Hepatic stellate cell (primary cell): ENCODE data around the gene KCNQ5.
A peak's percentile ranks its signal among the peaks of the same experiment; 100 is the strongest.

Source experiments
- DNase-seq: peaks from one replicate; pipeline ENCODE4 v3.0.0; 2011; ENCODE audit warnings: low spot score

The KCNQ5 gene

DNA sequence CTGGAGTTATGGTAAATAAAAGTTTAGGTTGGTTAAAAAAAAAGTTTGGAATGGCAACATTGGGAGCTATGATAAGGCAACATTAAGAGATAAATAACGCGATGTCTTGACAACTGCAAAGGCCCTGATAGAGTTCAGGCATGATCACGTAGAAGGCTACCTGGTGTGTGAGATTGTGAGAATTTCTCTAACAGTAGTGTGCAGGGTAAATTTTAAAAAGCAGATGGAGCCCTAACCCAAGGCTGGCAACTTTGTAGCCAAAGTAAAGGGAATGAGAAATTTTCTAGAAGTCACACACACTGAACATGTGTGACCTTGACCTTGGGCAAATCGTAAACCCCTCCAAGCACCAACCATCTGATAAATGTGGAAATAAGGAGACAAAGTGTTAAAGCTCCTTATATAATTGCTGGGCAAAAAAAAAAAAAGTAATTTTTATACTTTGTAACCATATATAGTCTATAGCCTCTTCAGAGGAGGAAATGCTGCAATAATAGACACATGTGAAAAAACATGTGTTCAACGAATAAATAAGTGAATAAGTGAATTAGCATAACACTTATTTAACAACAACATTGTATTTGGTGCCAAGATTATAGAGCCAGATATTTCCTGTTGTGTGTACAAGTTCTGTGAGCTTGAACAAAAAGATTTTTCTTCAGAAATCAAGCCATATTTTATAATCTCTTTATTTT, 18.2 kb downstream of the KCNQ5 start:
- no peak for DNase-seq

DNA sequence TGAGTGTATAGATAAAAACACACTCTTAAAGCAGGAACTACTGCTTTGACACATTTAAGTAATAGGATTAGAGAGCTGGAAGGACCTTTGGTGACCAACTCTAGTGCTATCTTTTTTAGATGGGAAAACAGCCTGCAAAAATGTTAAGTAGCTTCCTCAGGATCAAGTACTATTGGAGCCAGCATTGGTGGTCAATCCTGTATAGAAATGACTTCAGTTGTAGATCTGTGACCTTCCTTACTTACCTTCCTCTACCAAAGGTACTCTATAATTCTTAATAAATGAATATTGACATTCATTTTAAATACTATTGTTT, 18.7 kb downstream of the KCNQ5 start:
- no peak for DNase-seq

DNA sequence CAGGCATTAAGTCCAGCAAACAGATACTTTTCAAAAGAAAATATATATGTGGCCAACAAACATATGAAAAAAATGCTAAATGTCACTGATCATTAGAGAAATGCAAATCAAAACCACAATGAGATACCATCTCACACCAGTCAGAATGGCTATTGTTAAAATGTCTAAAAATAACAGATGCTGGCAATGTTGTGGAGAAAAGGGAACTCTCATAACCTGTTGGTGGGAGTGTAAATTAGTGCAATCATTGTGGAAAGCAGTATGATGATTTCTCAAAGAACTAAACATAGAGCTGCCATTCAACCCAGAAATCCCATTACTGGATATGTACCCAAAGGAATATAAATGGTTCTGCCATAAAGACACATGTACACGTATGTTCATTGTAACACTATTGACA, 20.6 kb downstream of the KCNQ5 start:
- no peak for DNase-seq

DNA sequence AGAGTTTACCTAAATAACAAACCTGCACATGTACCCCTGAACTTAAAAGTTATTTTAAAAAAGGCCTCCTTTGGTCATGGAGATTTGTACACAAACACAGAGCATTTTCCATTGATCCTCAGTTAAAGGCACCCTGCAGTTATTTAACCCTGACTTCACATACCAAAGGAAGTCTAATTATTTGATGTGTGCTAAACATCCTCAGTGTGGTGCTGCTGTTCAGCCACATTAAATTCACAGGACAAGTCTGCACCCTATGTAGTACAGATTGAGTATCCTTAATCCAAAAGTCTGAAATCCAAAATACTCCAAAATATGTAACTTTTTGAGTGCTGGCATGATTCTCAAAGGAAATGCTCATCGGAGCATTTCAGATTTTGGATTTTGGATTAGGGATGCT, 21.4 kb downstream of the KCNQ5 start:
- no peak for DNase-seq

DNA sequence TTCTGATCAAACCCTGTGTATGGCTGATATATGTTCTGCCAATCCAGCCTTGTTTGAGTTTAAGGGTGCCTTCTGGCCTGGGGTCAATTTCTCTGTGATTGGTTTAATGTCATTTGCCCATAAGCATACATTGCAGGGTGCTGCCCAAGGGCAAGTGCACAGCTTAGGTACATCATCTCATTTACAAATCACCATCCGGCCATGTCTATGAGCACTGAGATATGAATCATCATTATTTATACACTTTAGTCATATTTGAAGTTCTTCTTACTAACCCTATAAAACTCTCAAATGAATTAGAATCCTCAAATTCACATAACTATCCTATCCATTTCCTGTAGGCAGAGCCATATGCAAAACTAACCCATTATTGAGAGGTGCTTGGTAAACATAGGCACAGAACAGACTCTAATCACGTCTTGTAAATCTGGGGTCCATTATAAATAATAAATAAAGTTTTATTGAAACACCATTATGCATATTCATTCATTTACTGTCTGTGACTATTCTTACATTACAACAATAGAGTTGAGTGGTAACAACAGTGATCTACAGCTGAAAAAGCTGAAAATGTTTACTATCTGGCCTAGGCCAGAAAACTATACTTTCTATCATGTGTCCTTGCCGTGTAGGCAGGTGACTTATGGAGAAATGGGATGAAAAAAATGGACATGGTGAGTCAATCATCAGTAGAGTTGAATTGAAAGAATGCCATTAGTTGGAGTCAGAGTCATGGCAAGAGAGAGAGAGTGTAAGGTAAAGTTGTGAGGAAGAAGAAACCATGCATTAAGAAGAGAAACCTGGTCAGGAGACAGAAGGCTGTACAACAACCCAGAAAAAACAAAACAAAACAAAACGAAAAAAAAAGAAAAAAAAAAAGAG, 25.0 kb downstream of the KCNQ5 start:
- DNase-seq = no peak

DNA sequence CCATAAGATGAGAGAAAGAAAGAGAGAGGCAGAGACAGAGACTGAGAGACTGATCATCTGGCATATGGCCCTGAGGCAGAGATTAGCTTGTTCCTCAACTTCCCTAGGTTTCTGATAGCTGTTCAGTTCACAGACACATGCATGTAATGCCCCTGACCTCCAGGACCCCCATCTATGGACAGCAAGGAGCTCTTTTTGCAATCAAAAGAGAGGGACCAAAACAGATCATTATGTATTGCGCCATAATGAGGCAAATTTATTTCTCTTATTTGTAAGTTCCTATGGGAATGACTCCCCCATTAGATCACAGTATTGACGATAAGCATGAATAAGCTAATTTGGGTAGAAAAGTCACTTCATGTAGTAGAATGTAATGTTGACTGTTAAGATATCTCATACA, 25.6 kb downstream of the KCNQ5 start:
- no peak for DNase-seq

DNA sequence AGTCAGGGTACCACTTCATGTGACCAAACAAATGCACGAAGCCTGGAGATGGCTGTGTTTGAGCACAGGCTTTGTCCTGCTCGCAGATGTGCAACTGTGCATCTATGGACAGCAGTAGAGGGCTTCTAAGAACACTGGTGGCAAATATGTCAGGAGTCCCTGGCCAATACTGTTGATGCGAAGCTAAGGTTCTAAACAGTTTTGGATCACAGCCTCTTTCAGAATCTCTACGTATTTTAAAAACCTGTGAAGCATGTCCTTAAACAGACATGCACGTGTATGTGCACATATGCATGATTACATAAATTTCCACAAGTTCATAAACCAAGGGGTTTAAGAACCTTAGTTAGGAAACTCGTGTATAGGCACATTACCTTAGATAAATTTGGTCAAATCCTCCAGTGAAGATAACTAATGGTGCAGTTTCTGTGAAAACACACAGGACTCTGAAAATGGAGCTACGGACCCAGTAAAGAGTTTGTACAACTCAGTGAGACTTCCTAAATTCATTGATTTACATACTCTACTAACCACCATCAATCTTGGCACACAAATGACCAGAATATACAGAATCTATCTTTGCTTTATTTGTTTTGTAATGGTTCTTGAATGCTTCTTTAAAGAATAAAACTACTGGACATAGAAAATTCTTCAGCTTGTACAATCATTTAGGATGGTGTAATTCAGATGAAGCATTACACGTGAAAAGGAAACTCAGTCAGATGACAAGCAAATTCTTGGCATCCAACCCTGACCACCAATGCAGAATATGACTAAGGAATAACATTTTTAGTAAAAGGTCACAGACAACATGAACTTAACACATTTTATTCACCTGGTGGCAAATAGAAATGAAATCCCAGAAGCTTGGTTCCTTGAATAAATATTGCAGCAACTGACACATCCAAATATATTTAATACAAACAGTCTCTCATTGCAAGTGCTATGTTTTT, 27.4 kb downstream of the KCNQ5 start:
- DNase-seq = peak; percentile 5

DNA sequence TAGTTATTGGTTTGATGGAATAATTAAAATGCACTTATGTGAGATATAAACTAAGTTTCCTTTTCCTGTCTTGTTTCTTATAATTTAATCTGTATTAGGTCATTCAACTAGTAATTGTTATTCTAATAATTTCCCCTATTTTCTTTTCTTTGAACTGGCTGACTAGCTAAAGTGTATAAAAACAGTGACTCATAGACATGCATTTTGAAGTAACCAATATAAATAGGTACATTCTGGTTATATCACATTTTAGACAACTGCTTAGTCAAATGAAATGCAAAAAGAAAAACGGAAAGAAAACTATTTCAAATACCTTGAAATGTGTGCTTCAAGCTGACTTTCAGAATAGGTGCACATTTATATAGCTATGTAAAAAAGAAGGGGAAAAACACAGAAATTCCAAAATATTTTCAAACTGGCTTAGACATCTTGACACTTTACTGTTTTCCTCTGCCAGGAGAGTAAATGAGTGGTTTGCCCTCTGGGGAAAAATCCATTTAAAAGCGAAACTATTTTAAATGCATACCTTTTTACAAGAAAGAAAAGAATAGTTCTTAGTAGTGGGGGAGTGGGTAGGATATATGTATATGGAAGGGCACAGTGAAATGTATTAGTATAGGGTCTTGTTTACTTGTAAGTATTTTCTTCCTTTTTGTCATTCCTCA, 28.3 kb downstream of the KCNQ5 start:
- DNase-seq = no peak

DNA sequence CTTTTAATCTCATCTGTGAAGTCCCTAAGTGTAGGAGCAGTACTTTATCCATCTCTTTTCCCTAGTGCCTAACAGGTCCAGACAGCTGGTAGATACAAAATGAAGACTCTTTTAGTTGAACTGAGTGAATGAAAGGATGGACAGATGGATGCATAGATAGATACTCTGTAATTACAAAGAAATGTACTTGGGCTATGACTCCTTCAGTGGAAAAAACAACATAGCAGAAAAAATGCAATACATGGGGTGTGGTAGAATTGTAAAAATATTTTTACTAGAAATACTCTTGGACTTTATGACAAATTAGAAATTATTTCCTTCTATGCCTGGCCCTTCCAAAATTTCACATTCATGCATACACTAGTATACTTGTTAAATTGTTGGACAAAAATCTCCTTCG, 29.3 kb downstream of the KCNQ5 start:
- no peak for DNase-seq

DNA sequence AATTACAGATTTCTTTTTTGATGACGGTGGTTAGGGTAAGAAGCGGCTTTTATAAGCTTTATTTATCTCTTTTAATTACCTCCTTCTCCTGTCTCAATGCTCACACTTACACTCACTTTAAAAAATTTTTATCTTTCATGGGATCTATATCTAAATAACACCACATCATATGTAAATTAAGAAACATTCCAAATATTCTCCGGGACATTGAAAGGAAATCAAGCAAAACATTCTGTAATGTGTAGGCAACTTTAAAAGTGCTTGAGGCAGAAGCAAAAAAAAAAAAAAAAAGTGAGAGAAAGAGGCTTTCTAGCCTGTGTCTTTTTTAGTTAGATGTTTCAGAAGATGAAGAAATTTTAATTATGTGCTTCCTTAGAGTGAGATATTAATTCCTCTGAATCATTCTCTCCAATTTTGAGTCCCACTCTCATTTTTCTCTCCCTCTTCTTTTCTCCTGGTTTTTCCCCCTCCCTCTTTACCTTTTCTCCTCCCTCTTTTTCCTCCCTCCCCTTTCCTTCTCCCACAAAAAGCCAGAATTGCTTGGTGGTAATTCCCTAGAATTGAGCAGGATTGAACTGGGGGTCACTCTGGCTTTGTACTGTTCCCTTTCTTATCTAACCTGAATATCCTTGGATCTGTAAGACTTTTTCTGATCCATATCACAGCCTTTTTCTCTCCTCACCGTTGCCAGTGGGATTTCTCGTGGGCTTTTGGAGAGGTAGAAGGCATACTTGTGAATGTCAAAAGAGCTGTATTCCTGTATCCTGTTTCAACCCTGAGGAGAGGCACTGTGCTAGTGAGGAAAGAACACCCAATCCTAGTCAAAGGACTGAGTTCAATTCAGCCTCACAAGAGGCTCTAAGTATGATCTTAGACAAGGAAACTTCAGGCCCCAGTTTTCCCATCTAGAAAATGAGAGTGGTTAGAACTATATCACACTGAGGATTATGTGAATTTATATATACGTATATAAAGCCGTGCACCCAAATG, 30.4 kb downstream of the KCNQ5 start:
- DNase-seq = no peak

DNA sequence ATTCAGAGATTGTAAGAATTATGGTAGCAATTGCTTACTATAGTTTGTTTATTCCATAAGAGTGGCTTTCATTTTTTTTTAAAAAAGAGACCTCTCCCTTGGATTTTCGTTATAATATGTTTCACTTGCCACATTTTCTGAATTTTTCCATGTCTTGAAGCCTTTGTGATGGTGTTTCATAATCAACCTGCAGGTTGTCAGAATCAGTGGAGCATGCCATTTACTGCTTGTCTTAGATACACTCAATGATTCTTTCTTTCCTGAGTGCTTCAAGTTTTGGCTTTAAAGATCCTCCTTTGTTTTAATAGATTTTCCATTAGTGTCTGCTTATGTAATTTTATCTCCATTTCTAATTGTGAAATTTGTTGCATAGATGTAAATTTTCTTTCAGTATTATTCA, 31.2 kb downstream of the KCNQ5 start:
- DNase-seq = no peak

DNA sequence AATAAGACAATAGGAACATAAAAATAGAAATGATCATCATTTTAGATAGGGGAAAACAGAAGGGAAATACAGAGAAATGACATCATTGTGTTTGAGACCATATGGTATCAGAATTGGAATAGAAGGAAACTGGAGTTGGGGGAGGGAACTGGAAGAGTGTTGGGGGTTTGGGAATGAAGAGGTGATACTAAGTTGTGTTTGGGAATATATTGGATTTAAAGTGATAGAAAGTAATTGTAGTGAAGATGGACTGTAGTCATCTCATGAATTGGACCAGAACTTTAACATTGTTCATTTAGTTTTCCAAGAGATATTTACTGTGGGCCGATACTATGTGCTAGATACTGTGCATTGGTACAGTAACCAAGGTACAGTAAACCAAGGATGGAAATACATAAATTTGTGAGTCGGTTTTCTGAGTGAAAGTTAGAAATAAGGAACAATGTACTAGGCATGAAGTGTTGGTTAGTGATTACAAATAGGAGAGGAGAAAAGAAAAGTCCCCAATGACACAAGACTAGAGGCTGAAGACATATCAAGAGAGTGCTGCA, 32.3 kb downstream of the KCNQ5 start:
- no peak for DNase-seq

DNA sequence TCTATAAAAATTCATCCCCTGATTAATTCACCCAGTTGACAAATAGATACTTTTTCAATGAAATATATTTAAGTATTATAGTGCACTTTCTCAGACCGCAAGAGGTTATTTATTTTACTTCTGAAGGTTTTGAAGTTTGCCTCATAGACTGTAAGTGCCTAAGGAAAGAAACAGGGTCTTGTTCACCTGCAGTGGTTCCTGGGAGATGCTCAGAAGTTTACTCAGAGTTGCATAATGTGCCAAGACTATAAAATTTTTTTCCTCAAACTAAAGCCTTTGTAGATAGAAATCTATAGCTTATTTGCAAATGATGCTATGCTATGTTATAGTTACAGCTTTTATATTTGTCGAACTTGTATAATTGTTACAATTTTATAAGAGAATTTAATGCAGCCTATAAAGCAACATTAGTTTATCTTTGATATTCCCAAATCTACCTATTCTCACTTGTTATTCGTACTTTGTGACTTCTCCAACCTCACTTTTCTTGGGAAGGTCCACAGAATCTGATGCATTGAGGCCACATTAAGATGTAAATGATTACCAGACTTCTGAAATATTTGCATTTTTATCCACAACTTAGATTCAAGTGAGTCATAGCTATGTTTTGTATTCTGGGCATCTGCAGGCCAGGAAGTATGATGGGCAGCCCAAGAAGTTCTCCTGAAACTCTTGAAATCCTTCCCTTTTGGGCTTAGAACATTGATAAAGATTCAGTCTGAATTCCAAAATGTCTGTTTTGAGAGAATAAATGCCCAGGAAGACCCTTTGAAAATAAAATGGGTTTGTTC, 35.7 kb downstream of the KCNQ5 start:
- DNase-seq = peak; percentile 8

DNA sequence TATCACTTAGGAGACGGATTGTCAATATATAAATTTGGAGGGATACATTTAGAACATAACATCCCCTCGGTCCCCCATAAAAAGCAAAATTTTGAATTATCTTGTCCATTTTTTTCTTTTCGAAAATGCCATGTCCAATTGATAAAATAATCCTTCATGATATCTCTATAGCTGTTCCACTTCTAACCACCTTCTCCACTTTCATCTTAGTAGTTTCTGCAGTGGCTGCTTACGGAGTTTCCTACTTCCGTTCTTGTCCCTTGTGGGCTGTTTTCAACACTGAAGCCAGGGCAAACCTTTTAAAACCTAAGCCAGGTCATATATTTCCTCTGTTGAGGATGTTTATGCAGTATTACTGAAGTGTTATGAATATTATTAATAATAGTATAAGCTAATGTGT, 37.9 kb downstream of the KCNQ5 start:
- DNase-seq = no peak

DNA sequence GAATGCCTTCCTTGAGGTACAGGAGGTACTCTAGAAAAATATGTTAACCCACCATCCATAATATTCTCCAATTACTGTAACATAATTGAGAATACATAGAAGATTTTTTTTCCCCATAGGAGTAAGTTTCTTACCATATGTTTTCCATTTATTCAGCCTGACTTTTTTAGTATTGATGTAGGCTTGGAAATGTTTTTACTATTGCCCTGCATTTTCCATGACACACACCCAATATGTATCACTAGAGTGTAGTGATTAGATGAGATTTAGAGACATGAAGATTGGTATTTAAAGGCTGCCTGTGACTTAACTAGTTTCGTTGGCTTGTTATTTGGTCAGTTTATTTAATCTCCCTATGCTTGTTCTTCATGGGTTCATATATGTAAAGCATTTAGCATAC, 39.5 kb downstream of the KCNQ5 start:
- DNase-seq = no peak

DNA sequence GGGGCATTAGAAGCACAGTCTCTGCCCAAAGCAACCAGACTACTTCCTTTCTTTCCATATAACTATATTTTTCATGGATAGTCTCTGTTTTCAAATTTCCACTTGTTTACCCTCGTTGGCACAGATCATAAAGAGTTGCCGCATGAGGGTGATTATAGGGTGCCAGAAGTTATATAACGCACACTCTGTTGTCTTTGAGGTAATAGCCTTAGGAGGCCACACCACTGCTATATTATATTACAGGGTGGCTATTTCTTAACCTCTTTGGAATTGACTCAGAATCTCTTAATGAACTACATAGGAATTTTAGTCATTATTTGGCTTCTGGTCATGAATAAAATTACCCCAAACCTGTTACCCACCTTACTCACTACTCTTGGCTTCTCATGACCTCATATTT, 43.7 kb downstream of the KCNQ5 start:
- no peak for DNase-seq

DNA sequence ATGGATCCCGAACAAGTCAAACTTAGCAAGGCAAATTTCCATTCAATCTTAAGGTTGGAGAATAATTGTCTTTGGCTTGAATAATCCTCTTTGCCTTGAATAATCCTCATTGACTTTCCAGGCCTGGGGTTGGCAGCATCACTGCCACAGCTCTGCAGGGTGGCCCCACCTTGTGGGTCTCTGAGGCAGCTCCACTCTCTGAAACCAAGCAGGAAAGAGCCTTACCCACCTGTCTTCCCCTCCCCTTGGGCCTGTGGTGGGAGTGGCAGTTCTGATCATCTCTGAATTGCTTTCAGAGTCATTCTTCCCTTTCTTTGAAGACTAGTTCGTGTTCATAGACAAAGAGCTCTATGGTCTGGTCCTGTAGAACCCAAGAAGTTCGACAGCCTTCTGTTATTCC, 47.5 kb downstream of the KCNQ5 start:
- no peak for DNase-seq

DNA sequence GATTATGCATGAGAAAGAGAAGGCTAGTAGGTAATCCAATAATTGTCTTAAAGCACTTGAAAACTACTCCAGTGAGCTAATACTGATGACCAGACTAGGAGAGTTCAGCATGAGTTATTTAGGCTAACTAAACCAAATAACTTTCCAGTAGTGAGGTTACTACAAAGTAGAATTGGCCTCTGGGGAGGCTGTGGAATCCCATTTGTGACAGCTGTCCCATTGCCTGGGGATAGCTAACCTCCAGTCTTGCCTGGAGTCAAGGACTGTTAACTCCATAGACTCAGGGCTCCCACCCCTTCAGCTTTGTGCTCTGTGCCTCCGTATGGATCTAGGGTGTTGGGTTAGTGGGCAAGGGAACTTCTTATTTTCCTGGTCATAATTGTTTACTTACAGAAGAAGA, 51.0 kb downstream of the KCNQ5 start:
- DNase-seq = no peak

DNA sequence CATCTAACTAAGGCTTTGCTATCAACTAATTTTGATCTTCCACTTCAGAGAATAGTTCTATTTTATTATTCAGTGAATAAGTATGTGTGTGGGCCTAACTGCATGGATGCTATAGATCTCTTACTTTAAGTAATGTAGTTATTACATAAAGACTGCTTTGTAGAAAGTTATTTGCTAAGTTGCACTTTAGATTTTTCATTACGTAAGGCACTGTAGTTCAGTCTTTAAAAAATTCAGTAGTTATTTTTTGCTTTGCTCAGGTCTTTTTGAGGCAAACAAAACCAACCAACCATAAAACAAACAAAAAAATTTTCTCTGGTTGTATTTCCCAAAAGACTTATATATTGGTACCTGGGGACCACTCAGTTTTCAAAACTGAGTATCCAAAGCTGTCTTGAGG, 53.0 kb downstream of the KCNQ5 start:
- no peak for DNase-seq

DNA sequence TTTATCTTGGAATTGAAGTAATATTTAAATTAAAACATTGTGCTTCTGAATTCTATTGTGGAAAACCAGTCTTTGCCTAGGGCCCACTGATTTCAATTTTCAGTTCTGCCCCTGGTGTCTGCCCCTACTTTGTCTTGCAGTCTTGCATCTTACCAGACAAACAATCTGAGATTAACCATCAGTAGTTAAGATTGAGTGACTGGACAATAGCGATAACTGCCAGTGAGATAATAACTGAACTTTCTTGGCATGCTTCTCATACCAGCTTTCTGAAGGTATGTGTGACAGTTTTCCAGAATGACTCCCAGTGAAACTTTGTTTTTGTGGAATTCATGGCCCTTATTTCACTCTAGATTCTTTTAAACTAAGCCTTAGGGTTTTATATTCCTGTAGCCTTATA, 53.5 kb downstream of the KCNQ5 start:
- no peak for DNase-seq
